H54 (cell line): ENCODE results near the gene TFAP2D.

Experiments used
- DNase-seq: peaks from one replicate; pipeline ENCODE4 v3.0.0; 2011; ENCODE audit warnings: low spot score, mixed read lengths; ENCODE audit not compliant: insufficient read length
- FAIRE-seq: peaks from 3 replicates; lab custom pipeline; 2011; peaks lifted over from hg19 to GRCh38; lab: Jason Lieb, UNC
- POLR2A ChIP-seq: IDR thresholded peaks from 2 replicates; pipeline ENCODE4 v1.6.1; 2011; ENCODE audit warnings: low read depth, mild to moderate bottlenecking, low read length

TFAP2D gene

GRCh38 chr6:50819904-50820868 lies 106.9 kb downstream of the TFAP2D start:
- DNase-seq (no peak), FAIRE-seq (no peak)
- no peak for TF ChIP-seq POLR2A

GRCh38 chr6:50820869-50821264 lies 107.5 kb downstream of the TFAP2D start:
- FAIRE-seq: no peak
- no peak for DNase-seq
- no peak for TF ChIP-seq POLR2A

GRCh38 chr6:50821441-50822077 lies 108.2 kb downstream of the TFAP2D start:
- TF ChIP-seq POLR2A: no peak
- FAIRE-seq: no peak
- no peak for DNase-seq

GRCh38 chr6:50822078-50822476 lies 108.8 kb downstream of the TFAP2D start:
- TF ChIP-seq POLR2A: no peak
- no peak for FAIRE-seq
- no peak for DNase-seq
